ENCODE results near the gene VAV2. TPM values are rescaled to one million over a fixed set of nuclear protein-coding genes. Genes with fewer than 3 reads are reported as not detected.
"Not testable (repeated sequence)": the region's sequence is repeated elsewhere in the genome, so short reads cannot be mapped to it uniquely, and the experiment has no call there.

Gene VAV2
- total RNA-seq, 1 donor from 2014 or later, result 8.6 TPM

DNA sequence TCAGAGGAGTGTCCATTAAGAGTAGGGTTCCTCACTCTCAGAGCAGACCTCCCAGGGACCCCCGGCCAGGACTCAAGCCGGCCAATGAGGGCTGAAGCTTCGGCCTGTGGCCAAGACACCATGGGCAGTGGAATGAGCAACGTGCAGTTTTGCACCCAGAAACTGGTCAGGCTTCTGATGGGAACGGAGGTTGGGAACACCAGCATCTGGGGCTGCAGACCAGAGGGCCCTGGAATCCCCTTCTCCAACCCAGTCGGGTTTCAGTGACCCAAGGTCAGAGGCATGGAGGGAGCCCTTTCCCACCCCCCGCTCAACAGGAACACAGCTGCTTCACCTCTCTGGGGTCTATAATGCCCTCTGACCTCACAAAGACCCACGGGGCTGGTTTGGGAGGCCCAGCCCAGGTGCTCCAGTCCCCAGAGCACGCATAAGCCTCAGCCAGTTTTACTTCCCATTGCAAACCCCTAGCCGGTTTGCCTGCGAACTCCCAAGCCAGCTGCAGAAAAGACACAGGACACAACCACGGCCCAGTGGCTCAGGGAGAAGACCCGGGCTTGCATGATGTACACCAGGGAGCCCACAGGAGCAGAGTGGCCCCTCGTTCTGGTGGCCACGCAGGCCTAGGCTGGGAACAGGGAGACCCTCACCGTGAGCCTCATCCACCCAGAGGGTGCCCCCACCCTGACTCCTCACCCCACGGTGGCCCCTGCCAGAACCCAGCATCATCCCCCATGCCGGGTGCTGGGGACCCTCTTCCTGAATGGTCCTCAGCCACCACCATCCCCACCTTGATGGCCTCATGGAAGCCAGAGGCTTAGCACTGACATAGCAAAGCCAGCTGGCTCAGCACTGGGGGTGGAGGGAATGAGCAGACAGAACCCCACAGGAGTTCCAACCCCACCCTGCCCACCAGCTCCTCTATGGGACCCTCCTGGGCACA lies 30.6 kb downstream of the VAV2 start:
- H3K27me3 Mint-ChIP-seq (ENCODE audit: low read depth), result peaks cover 2% of the 10 kb centered on the region
- no peak for DNase-seq (ENCODE audit: low spot score)
- peaks cover 13% of the 10 kb centered on the region for H3K9me3 Mint-ChIP-seq
- intact Hi-C loops (cut with micrococcal nuclease), result no loop called here
- H3K27ac Mint-ChIP-seq, result no peak overlapping the region
- H3K4me3 Mint-ChIP-seq (ENCODE audit: low read depth), result no peak overlapping the region
- H3K4me1 Mint-ChIP-seq (ENCODE audit: low read depth), result no peaks in the 10 kb centered on the region
- no peaks in the 10 kb centered on the region for H3K36me3 Mint-ChIP-seq (ENCODE audit: low read depth)

DNA sequence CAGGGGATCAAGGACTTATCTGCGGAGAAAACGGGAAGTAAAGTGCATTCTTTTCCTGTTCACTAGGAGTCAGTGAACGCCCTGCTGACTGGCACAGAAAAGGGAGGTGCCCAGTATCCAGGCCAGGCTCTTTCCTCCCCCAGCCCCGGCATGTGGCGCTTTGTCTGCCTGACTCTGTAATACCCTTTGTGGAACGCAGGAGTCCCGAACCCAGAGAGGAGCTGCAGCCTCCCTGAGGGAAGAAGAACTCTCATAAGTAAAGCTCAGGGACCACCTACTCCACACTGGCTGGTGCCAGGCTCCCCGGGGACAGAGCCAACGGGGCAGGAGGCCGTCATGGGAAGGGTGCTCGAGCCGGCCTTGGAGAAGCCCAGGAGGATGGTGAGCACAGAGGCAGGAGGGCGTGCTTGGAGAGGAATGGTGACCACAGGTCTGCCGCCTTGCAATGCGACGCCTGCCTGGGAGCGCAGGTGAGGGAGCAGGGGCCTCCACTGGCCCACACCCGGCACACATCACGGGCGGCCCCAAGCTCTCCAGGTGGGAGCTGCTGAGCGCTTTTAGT lies 31.5 kb downstream of the VAV2 start:
- H3K27ac Mint-ChIP-seq, result no peak overlapping the region
- intact Hi-C loops (cut with micrococcal nuclease), result no loop called here
- no peak overlapping the region for H3K4me3 Mint-ChIP-seq (ENCODE audit: low read depth)
- peaks cover 1% of the 10 kb centered on the region for H3K4me1 Mint-ChIP-seq (ENCODE audit: low read depth)
- H3K9me3 Mint-ChIP-seq, result peaks cover 8% of the 10 kb centered on the region
- no peaks in the 10 kb centered on the region for H3K36me3 Mint-ChIP-seq (ENCODE audit: low read depth)
- peaks cover under 1% of the 10 kb centered on the region for H3K27me3 Mint-ChIP-seq (ENCODE audit: low read depth)
- DNase-seq (ENCODE audit: low spot score), result no peak

GRCh38 chr9:133959966-133960567 lies 32.1 kb downstream of the VAV2 start:
- H3K4me1 Mint-ChIP-seq (ENCODE audit: low read depth), result peaks cover 1% of the 10 kb centered on the region
- no peak overlapping the region for H3K27ac Mint-ChIP-seq
- no peaks in the 10 kb centered on the region for H3K27me3 Mint-ChIP-seq (ENCODE audit: low read depth)
- intact Hi-C loops (cut with micrococcal nuclease), result no loop called here
- no peak overlapping the region for H3K4me3 Mint-ChIP-seq (ENCODE audit: low read depth)
- H3K9me3 Mint-ChIP-seq, result peaks cover 8% of the 10 kb centered on the region
- DNase-seq (ENCODE audit: low spot score), result no peak
- no peaks in the 10 kb centered on the region for H3K36me3 Mint-ChIP-seq (ENCODE audit: low read depth)

DNA sequence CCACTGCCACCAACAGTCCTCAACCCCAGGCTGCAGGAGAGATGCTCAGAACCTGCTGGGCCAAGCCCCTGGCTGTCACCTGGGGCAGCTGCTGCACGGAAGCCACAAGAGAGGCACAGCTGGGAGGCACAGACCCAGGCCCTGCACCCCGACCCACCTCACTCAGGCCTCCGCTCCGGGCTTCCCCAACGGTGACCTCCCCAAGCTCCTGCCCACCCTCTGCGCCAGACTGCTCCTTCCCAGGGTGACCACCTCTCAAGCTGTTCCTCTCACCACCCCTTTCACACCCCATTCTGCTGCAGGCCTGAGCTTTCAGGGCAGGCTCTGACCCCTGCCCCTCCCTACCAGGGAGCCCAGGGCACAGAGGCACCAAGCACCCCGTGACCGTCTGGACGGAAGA lies 33.0 kb downstream of the VAV2 start:
- no peaks in the 10 kb centered on the region for H3K36me3 Mint-ChIP-seq (ENCODE audit: low read depth)
- H3K4me1 Mint-ChIP-seq (ENCODE audit: low read depth), result peaks cover 5% of the 10 kb centered on the region
- no peak for DNase-seq (ENCODE audit: low spot score)
- H3K27ac Mint-ChIP-seq, result no peak overlapping the region
- intact Hi-C loops (cut with micrococcal nuclease), result no loop called here
- H3K4me3 Mint-ChIP-seq (ENCODE audit: low read depth), result no peak overlapping the region
- H3K27me3 Mint-ChIP-seq (ENCODE audit: low read depth), result no peaks in the 10 kb centered on the region
- no peaks in the 10 kb centered on the region for H3K9me3 Mint-ChIP-seq

DNA sequence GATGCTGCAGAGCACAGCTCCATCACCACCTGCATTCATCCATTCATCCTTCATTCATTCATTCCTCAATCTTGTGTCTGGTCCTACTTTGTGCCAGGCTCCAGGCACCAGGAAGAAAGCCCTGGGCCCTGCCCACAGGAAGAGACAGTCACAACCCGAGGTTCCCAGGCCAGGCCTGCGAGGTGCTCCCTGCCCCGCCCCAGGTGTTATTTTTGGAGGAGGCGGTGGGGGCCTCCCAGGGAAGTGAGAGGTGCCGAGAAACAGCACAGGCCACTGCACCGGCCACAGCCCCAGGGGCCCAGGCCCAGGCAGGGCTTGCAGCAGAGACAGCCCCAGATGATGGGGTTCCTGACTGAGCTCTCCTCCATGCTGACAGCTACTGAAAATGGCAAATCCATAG lies 33.4 kb downstream of the VAV2 start:
- Mint-ChIP-seq H3K4me1 (ENCODE audit: low read depth) (peaks cover 5% of the 10 kb centered on the region), H3K36me3 (ENCODE audit: low read depth) (no peaks in the 10 kb centered on the region), H3K4me3 (ENCODE audit: low read depth) (no peak overlapping the region), H3K27me3 (ENCODE audit: low read depth) (no peaks in the 10 kb centered on the region), H3K27ac (no peak overlapping the region), H3K9me3 (no peaks in the 10 kb centered on the region)
- intact Hi-C loops (cut with micrococcal nuclease), result no loop called here
- DNase-seq (ENCODE audit: low spot score), result no peak

- H3K36me3 Mint-ChIP-seq (ENCODE audit: low read depth); DNase-seq (ENCODE audit: low spot score); H3K9me3 Mint-ChIP-seq; H3K4me3 Mint-ChIP-seq (ENCODE audit: low read depth); H3K4me1 Mint-ChIP-seq (ENCODE audit: low read depth); H3K27me3 Mint-ChIP-seq (ENCODE audit: low read depth); H3K27ac Mint-ChIP-seq; intact Hi-C loops (cut with micrococcal nuclease): not testable (repeated sequence)
These were observed 34.4 kb downstream of the VAV2 start for GRCh38 chr9:133957772-133958171.

GRCh38 chr9:133957328-133957727 lies 34.8 kb downstream of the VAV2 start:
- DNase-seq (ENCODE audit: low spot score), result no peak
- Mint-ChIP-seq H3K4me1 (ENCODE audit: low read depth) (peaks cover 5% of the 10 kb centered on the region), H3K27me3 (ENCODE audit: low read depth) (no peaks in the 10 kb centered on the region), H3K27ac (no peak overlapping the region), H3K36me3 (ENCODE audit: low read depth) (no peaks in the 10 kb centered on the region), H3K9me3 (no peaks in the 10 kb centered on the region), H3K4me3 (ENCODE audit: low read depth) (no peak overlapping the region)
- intact Hi-C loops (cut with micrococcal nuclease), result no loop called here

DNA sequence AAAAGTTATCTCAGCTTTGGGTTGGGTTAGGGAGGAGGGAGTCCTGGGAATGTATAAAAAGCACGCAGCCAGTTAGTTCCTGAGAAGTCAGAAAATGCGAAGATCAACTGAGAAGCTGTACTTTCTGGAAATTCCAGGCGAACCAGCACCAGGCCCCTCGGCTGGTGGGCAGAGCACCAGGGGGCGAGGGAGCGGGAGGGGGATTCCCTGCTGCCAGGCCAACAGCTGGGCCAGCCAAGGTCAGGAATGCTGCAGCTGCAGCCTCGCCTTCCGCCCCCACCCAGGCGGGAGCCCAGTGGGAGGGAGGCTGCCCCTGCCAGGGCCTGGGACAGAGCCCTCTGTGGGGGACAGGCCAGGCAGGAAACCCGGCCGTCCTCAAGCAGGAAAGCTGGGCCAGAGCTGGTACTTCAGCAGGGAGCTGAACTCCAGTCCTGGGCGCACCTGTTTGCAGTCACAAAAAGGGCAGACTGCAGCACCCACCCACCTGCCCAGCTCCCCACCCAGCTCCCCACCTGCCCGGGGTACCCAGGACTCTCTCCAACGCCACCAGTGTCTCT lies 35.5 kb downstream of the VAV2 start:
- H3K4me3 Mint-ChIP-seq (ENCODE audit: low read depth), result no peak overlapping the region

GRCh38 chr9:133955821-133956411 lies 36.2 kb downstream of the VAV2 start:
- DNase-seq (ENCODE audit: low spot score), result no peak
- Mint-ChIP-seq H3K4me3 (ENCODE audit: low read depth) (no peak overlapping the region), H3K36me3 (ENCODE audit: low read depth) (no peaks in the 10 kb centered on the region), H3K27me3 (ENCODE audit: low read depth) (no peaks in the 10 kb centered on the region), H3K27ac (no peak overlapping the region), H3K9me3 (no peaks in the 10 kb centered on the region), H3K4me1 (ENCODE audit: low read depth) (peaks cover 5% of the 10 kb centered on the region)
- intact Hi-C loops (cut with micrococcal nuclease), result no loop called here

More for the DNA sequence above, 35.5 kb downstream of the VAV2 start:
- H3K4me1 Mint-ChIP-seq (ENCODE audit: low read depth), result peaks cover 5% of the 10 kb centered on the region
- H3K27ac Mint-ChIP-seq, result no peak overlapping the region
- no peaks in the 10 kb centered on the region for H3K27me3 Mint-ChIP-seq (ENCODE audit: low read depth)
- intact Hi-C loops (cut with micrococcal nuclease), result no loop called here
- H3K9me3 Mint-ChIP-seq, result no peaks in the 10 kb centered on the region
- no peaks in the 10 kb centered on the region for H3K36me3 Mint-ChIP-seq (ENCODE audit: low read depth)
- no peak for DNase-seq (ENCODE audit: low spot score)

- Mint-ChIP-seq H3K4me3 (ENCODE audit: low read depth) (no peak overlapping the region), H3K36me3 (ENCODE audit: low read depth) (no peaks in the 10 kb centered on the region), H3K4me1 (ENCODE audit: low read depth) (peaks cover 5% of the 10 kb centered on the region), H3K27ac (no peak overlapping the region), H3K27me3 (ENCODE audit: low read depth) (no peaks in the 10 kb centered on the region), H3K9me3 (no peaks in the 10 kb centered on the region)
- no peak for DNase-seq (ENCODE audit: low spot score)
- intact Hi-C loops (cut with micrococcal nuclease), result no loop called here
These were observed 37.1 kb downstream of the VAV2 start for GRCh38 chr9:133954862-133955529.

DNA sequence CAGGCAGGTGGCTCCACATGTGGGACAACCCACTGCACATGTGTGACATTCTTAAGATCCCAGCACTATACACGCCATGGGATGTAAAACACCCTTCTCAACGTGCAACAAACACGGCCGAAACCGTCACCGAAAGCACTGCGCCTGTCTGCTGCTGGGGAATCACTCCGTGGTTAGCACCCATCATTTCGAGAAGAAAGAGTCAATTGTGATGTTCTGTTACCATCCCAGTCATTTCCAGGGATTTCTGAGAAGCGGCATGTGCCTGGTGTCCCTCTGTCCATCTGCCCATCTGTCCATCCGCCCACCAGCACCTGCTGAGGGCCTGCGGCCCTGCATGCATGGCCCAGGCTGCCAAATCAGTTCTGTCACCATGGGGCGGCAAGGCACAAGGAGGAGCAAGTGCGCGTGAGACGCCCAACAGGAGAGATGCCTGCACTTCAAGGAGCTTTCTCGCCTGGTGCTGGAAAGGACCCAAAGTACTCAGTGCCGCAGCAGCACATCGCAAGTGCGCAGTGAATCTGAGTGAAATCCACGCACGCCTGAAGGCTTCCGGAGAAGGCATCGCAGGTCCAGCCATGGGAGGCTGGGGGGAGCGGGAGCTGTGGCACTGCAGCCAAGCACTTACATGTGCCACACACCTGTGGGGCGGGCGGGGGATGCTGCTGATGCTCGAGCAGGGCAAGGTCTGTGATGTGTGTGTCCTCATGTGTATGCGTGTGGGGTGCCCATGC lies 38.0 kb downstream of the VAV2 start:
- Mint-ChIP-seq H3K27me3 (ENCODE audit: low read depth) (no peaks in the 10 kb centered on the region), H3K9me3 (no peaks in the 10 kb centered on the region), H3K36me3 (ENCODE audit: low read depth) (no peaks in the 10 kb centered on the region), H3K4me3 (ENCODE audit: low read depth) (no peak overlapping the region), H3K27ac (no peak overlapping the region), H3K4me1 (ENCODE audit: low read depth) (peaks cover 5% of the 10 kb centered on the region)
- no peak for DNase-seq (ENCODE audit: low spot score)
- intact Hi-C loops (cut with micrococcal nuclease), result no loop called here

DNA sequence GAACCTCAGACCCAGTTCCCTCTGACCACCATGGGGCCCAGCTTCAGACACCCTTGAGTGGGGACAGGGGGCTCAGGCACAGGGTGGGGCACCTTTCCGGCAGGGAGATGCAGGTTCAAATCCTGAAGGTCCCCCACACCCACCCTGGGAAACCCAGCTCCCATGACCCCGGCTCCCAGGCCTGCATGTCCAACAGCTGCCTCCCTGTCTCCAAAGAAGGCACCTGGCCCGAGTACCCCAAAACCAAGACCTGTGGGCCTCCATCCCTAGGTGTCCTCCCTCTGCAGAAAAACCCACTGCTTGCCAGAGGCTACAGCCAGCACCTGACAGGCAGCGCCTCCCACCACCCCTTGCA lies 38.5 kb downstream of the VAV2 start:
- Mint-ChIP-seq H3K4me1 (ENCODE audit: low read depth) (peaks cover 5% of the 10 kb centered on the region), H3K27me3 (ENCODE audit: low read depth) (no peaks in the 10 kb centered on the region), H3K9me3 (no peaks in the 10 kb centered on the region), H3K27ac (no peak overlapping the region), H3K36me3 (ENCODE audit: low read depth) (no peaks in the 10 kb centered on the region), H3K4me3 (ENCODE audit: low read depth) (no peak overlapping the region)
- DNase-seq (ENCODE audit: low spot score), result no peak
- intact Hi-C loops (cut with micrococcal nuclease), result no loop called here
